Colonic mucosa (tissue), 4 donors: ENCODE results near the gene COL4A2. TPM values are rescaled to one million over a fixed set of nuclear protein-coding genes. Genes with fewer than 3 reads are reported as not detected.

Experiments used
- DNase-seq: peaks from one replicate; pipeline ENCODE4 v3.0.0-alpha.2; 2020
- H3K27ac ChIP-seq: fragments of 200-600 bp; one replicate; pipeline ENCODE4 v1.8.0; 2021
- H3K27me3 ChIP-seq: fragments of 200-600 bp; one replicate; pipeline ENCODE4 v1.8.0; 2021
- H3K36me3 ChIP-seq: fragments of 200-600 bp; one replicate; pipeline ENCODE4 v1.8.0; 2021
- H3K4me1 ChIP-seq: fragments of 200-600 bp; one replicate; pipeline ENCODE4 v1.8.0; 2021; ENCODE audit warnings: mild to moderate bottlenecking
- H3K4me3 ChIP-seq: fragments of 200-600 bp; one replicate; pipeline ENCODE4 v1.8.0; 2021
- H3K9ac ChIP-seq, 2 donors: one replicate each; pipeline ENCODE4 v1.7.0; 2013; ENCODE audit warnings: control low read depth in 2 of 2, low read depth in 2 of 2, low read length in 2 of 2
- H3K9me3 ChIP-seq: fragments of 200-600 bp; one replicate; pipeline ENCODE4 v1.8.0; 2021
- intact Hi-C: fragments of 100-400 bp; cut with DNase I; formaldehyde crosslinking; loops from one replicate; pipeline ENCODE4 v1.14.1; 2022
- total RNA-seq, 2 donors: library from RNA; stranded (reverse); fragmentation: NEBNext Ultra II Directional in 1 of 2; extraction: Animal tissue kit (Norgen Biotek cat#: 25700) in 1 of 2; gene quantifications; one replicate each; pipeline ENCODE4 v1.2.1, GENCODE V29; 2021
- TF ChIP-seq, protein P1 (sequence below): fragments of 200-600 bp; IDR thresholded peaks from one replicate; pipeline ENCODE4 v1.8.0; 2022; ENCODE audit warnings: antibody characterized with exemption, mild to moderate bottlenecking
- donor health status: healthy.
- donor health status: DM: no; HTN: no; CAD: no.
- donor health status: DM: no; HTN: no; CAD: no.

COL4A2 gene
- total RNA-seq, 2 donors from 2014 or later = 61.1 to 111 TPM

- H3K4me1 ChIP-seq = no peaks in the 10 kb centered on the region
- H3K4me3 ChIP-seq = no peak overlapping the region
- no peaks in the 10 kb centered on the region for H3K36me3 ChIP-seq
- H3K27ac ChIP-seq = no peak overlapping the region
- DNase-seq = no peak
- no peaks in the 10 kb centered on the region for H3K9me3 ChIP-seq
- no peak overlapping the region for H3K9ac ChIP-seq
- no peaks in the 10 kb centered on the region for H3K27me3 ChIP-seq
- TF ChIP-seq, protein P1, sequence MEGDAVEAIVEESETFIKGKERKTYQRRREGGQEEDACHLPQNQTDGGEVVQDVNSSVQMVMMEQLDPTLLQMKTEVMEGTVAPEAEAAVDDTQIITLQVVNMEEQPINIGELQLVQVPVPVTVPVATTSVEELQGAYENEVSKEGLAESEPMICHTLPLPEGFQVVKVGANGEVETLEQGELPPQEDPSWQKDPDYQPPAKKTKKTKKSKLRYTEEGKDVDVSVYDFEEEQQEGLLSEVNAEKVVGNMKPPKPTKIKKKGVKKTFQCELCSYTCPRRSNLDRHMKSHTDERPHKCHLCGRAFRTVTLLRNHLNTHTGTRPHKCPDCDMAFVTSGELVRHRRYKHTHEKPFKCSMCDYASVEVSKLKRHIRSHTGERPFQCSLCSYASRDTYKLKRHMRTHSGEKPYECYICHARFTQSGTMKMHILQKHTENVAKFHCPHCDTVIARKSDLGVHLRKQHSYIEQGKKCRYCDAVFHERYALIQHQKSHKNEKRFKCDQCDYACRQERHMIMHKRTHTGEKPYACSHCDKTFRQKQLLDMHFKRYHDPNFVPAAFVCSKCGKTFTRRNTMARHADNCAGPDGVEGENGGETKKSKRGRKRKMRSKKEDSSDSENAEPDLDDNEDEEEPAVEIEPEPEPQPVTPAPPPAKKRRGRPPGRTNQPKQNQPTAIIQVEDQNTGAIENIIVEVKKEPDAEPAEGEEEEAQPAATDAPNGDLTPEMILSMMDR = no peak
- intact Hi-C loops = no loop called here
Observed at GRCh38 chr13:110403721-110404120, 96.6 kb downstream of the COL4A2 start.

- Histone ChIP-seq H3K9ac (no peak overlapping the region), H3K9me3 (no peaks in the 10 kb centered on the region), H3K4me1 (no peaks in the 10 kb centered on the region), H3K36me3 (no peaks in the 10 kb centered on the region), H3K27me3 (no peaks in the 10 kb centered on the region), H3K27ac (peak overlapping the region; percentile 26), H3K4me3 (no peak overlapping the region)
- TF ChIP-seq, protein P1 = no peak
- DNase-seq = no peak
- intact Hi-C loops = no loop called here
Observed at GRCh38 chr13:110404321-110404720, 97.2 kb downstream of the COL4A2 start.

DNA sequence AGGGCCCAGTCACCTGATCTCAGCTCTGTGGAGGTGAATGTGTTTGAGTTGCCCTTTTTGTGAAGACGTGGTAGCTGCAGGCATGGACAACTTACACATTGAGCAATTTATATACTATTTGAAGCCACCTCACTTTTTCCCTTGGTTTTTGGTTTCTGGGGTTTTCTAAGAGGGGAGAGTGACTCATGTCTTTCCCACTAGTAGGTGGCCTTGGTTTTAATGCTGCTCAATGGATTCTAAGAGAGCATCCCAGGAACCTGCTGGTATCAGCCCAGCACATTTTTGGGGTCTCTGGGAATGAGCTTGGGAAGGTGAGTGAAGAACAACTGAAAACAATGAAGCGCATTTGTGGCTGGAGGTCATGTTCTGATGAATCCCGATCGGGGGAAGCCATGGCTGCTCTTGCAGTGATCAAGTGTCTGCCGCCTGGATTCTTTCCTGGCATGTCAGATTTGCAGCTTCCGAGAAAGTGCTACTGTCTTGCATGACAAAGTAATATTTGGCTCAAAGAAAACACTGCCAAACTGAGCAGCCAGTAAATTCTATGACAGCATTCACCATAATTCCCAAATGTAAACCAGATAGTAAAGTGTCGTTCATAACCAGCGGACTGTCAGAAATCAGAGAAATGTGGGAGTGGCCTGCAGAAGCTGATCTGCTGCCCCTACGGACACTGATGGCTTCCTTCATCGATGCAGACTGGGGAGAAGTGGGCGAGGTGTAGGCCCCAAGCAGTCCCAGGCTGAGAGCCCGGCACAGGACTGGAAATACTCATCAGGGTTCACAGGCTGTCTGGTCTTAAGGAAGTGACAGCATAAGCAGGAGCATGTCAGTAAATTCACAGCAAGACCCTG, 98.7 kb downstream of the COL4A2 start:
- no peaks in the 10 kb centered on the region for H3K4me1 ChIP-seq
- intact Hi-C loops = no loop called here
- peak overlapping the region; percentile 25 for H3K27ac ChIP-seq

GRCh38 chr13:110407021-110407420, 99.9 kb downstream of the COL4A2 start:
- Histone ChIP-seq H3K27me3 (no peaks in the 10 kb centered on the region), H3K27ac (no peak overlapping the region), H3K9me3 (no peaks in the 10 kb centered on the region), H3K36me3 (no peaks in the 10 kb centered on the region), H3K4me1 (no peaks in the 10 kb centered on the region), H3K9ac (peak overlapping the region in 1 of 2 donors; percentile 19), H3K4me3 (no peak overlapping the region)
- no peak for DNase-seq
- TF ChIP-seq, protein P1 = no peak
- intact Hi-C loops = no loop called here

More for the DNA sequence above, 98.7 kb downstream of the COL4A2 start:
- no peak for DNase-seq
- Histone ChIP-seq H3K4me3 (no peak overlapping the region), H3K9ac (no peak overlapping the region), H3K27me3 (no peaks in the 10 kb centered on the region), H3K36me3 (no peaks in the 10 kb centered on the region), H3K9me3 (no peaks in the 10 kb centered on the region)
- TF ChIP-seq, protein P1 = no peak

DNA sequence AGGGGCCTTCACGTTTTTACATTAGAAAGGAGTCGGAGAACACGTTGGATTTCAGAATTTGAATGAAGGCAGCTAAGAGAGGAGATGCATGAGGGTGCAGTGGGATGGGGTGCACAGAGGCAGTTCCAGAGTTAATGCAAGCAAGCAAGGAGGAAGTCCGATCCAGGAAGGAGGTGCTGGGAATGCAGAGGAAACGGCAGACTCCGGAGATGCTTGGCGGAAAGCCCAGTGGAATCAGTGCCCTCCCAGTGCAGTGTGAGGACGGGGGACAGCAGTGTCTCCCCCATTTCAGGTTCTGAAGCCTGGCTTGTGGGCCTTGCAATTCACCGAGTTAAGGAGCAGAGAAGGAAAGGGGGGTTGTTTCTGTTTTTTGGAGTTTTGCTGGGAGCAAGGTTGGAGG, 100.4 kb downstream of the COL4A2 start:
- intact Hi-C loops = no loop called here
- H3K27me3 ChIP-seq = no peaks in the 10 kb centered on the region
- no peaks in the 10 kb centered on the region for H3K36me3 ChIP-seq
- H3K9me3 ChIP-seq = no peaks in the 10 kb centered on the region
- H3K4me3 ChIP-seq = no peak overlapping the region
- H3K9ac ChIP-seq = no peak overlapping the region
- H3K27ac ChIP-seq = no peak overlapping the region
- TF ChIP-seq, protein P1 = no peak
- no peaks in the 10 kb centered on the region for H3K4me1 ChIP-seq
- peak; percentile 17 for DNase-seq
